Activated CD4-positive, alpha-beta memory T cell treated with anti-CD3 and anti-CD28 coated beads, Interleukin-2, amount 10 ng/mL, durations not matched to agents 7 days and 5 days (primary cell): ENCODE results near the gene NPIPA5. TPM values are rescaled to one million over a fixed set of nuclear protein-coding genes. Genes with fewer than 3 reads are reported as not detected.
A peak's percentile ranks its signal among the peaks of the same experiment; 100 is the strongest.
"Not testable (repeated sequence)": the region's sequence is repeated elsewhere in the genome, so short reads cannot be mapped to it uniquely, and the experiment has no call there.

ENCODE experiments used
- CTCF ChIA-PET: fragments of 350-600 bp; sonication (Branson Sonifier 250); formaldehyde crosslinking; loops from one replicate; lab custom pipeline; 2021; ENCODE audit warnings: antibody characterized with exemption, inconsistent platforms; lab: Charles Lee
- POLR2A ChIA-PET: fragments of 350-600 bp; sonication (Branson Sonifier 250); formaldehyde crosslinking; loops from one replicate; lab custom pipeline; 2021; ENCODE audit warnings: antibody characterized with exemption; lab: Charles Lee
- DNase-seq: peaks from one replicate; pipeline ENCODE4 v3.0.0-alpha.2; 2020
- H3K27ac Mint-ChIP-seq: one replicate; pipeline ENCODE4 v1.8.0; 2021; ENCODE audit warnings: mild to moderate bottlenecking, mixed read lengths
- H3K27me3 Mint-ChIP-seq: one replicate; pipeline ENCODE4 v1.8.0; 2021; ENCODE audit warnings: mixed read lengths
- H3K36me3 Mint-ChIP-seq: one replicate; pipeline ENCODE4 v1.8.0; 2021; ENCODE audit warnings: low read depth, mixed read lengths
- H3K4me1 Mint-ChIP-seq: one replicate; pipeline ENCODE4 v1.8.0; 2021; ENCODE audit warnings: mixed read lengths
- H3K4me3 Mint-ChIP-seq: one replicate; pipeline ENCODE4 v1.8.0; 2021; ENCODE audit warnings: mild to moderate bottlenecking, mixed read lengths
- H3K9me3 Mint-ChIP-seq: one replicate; pipeline ENCODE4 v1.8.0; 2021; ENCODE audit warnings: mixed read lengths
- total RNA-seq, 2 experiments: library from RNA; stranded (reverse); gene quantifications; one replicate each; pipeline ENCODE4 v1.2.3, GENCODE V29; 2021

The NPIPA5 gene
- 10 to 100 TPM; 19.6 to 19.9 TPM for total RNA-seq

DNA sequence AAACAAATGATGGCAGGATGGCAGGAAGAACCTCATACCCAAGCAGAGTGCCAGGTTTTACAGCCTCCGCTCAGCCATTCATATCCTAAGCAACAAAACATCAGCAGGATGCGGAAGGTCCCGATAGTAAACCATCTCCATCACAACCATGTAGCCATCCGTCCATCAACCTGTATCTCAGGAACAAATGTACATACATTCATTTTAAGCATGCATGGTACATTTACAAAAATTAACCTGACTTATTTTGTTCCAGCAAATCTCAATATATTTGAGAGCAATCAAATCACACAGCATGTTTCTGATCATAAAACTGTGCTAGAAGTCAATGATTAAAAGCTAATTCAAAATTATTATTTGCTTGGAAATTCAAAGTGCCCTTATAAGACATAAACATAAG, at the start of gene NPIPA5:
Gene NPIPA5 (minus strand): TSS at position 101 of the 400 bp plus-strand sequence. CDS start 0 bp downstream, at position 101.
- H3K36me3 Mint-ChIP-seq, H3K27me3 Mint-ChIP-seq, H3K4me1 Mint-ChIP-seq, H3K27ac Mint-ChIP-seq, POLR2A ChIA-PET, DNase-seq, H3K4me3 Mint-ChIP-seq, H3K9me3 Mint-ChIP-seq, CTCF ChIA-PET: not testable (repeated sequence)

DNA sequence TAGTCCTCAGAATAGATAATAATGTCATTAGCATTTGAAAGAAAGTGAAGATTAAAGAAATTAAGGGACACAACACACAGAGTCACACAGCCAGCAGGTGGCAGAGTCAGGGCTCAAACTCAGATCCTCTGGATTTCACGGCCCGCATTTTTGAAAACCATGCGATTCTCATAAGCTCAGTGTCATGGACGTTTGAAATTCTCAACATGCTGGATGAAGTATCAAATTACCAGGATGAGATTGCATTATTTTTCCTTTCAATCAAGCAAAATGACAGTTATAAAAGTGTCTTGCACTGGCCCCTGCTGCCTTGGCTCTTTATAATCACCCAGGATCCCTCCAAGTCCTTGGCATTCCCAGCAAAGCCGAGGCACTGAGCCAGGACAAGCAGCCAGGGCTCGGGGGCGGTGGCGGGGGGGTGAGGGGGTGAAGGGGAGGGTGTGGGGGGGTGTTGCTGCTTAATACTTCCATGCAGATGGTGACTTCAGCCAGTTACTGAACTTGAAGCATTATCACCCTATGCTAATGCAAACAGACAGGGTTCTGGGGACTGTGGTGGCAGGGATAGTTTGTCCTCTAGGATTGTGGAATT, 49.6 kb upstream of the NPIPA5 start:
- peak; percentile 55 for DNase-seq
- peaks cover 8% of the 10 kb centered on the region for H3K27me3 Mint-ChIP-seq
- no peak overlapping the region for H3K4me3 Mint-ChIP-seq
- no peaks in the 10 kb centered on the region for H3K9me3 Mint-ChIP-seq
- peaks cover 3% of the 10 kb centered on the region for H3K4me1 Mint-ChIP-seq
- POLR2A ChIA-PET = no interaction called here
- H3K36me3 Mint-ChIP-seq = no peaks in the 10 kb centered on the region
- no peak overlapping the region for H3K27ac Mint-ChIP-seq
- CTCF ChIA-PET = interaction anchor here (0.7 to 1.2 kb wide), 5 partner anchors 9 to 276 kb away, joined by 3 to 10 read pairs (median 3); partner anchors contain the start of gene MARF1

DNA sequence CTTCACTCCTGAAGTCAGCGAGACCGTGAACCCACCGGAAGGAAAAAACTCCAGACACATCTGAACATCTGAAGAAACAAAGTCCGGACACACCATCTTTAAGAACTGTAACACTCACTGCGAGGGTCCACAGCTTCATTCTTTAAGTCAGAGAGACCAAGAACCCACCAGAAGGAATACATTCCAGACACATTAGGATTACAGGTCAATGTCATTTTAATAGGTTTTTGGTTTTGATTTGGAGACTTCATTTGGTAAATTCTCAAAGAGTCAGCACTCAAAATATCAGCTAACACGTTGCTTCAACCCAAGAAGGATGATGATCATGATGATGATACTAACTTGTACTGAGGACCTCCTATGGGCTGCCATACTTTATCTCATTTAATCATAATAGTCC, 48.7 kb upstream of the NPIPA5 start:
- no peaks in the 10 kb centered on the region for H3K36me3 Mint-ChIP-seq
- ChIA-PET POLR2A (no interaction called here), CTCF (interaction anchor here (1.7 kb wide), 1 partner anchor 328 kb away, joined by 3 read pairs; no protein-coding TSS in a partner anchor)
- no peak overlapping the region for H3K4me3 Mint-ChIP-seq
- H3K27ac Mint-ChIP-seq = no peak overlapping the region
- no peak for DNase-seq
- H3K9me3 Mint-ChIP-seq = no peaks in the 10 kb centered on the region
- H3K4me1 Mint-ChIP-seq = peaks cover 3% of the 10 kb centered on the region
- peaks cover 9% of the 10 kb centered on the region for H3K27me3 Mint-ChIP-seq

DNA sequence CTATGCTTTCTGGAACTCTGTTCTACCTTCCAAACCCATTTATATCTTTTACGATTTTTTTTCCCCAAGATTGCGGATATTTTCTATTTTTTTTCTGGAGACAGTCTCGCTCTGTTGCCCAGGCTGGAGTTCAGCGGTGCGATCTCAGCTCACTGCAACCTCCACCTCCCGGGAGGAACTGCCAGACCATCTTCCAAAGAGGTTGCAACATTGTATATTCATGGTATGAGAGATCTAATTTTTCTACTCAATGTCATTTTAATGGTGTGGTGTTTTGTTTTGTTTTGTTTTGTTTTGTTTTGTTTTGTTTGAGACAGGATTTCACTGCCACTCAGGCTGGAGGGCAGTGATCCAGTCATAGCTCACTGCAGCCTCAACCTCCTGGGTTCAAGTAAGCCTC, 47.8 kb upstream of the NPIPA5 start:
- Mint-ChIP-seq H3K9me3 (no peaks in the 10 kb centered on the region), H3K36me3 (no peaks in the 10 kb centered on the region), H3K27ac (no peak overlapping the region), H3K27me3 (peaks cover 11% of the 10 kb centered on the region), H3K4me1 (peaks cover 3% of the 10 kb centered on the region), H3K4me3 (no peak overlapping the region)
- no peak for DNase-seq
- POLR2A ChIA-PET = no interaction called here
- CTCF ChIA-PET = interaction anchor here (1.7 kb wide), 1 partner anchor 329 kb away, joined by 3 read pairs; no protein-coding TSS in a partner anchor

DNA sequence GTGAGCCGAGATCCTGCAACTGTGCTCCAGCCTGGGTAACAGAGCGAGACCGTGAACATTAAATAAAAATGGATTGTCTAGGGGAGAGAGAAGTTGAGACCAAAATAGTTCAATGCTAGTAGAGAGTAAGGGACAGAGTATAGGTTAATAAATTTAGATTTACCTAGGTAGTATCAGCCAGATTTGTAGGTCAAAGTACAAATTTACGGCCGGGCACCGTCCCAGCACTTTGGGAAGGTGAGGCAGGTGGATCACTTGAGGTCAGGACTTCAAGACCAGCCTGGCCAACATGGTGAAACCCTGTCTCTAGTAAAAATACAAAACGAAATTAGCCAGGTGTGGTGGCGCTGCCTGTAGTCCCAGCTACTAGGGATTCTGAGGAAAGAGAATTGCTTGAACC, 44.1 kb upstream of the NPIPA5 start:
- no peaks in the 10 kb centered on the region for H3K4me1 Mint-ChIP-seq
- no peak for DNase-seq
- no peak overlapping the region for H3K27ac Mint-ChIP-seq
- H3K9me3 Mint-ChIP-seq = no peaks in the 10 kb centered on the region
- no peaks in the 10 kb centered on the region for H3K36me3 Mint-ChIP-seq
- H3K27me3 Mint-ChIP-seq = peaks cover 11% of the 10 kb centered on the region
- no peak overlapping the region for H3K4me3 Mint-ChIP-seq
- POLR2A ChIA-PET = no interaction called here
- CTCF ChIA-PET = no interaction called here

DNA sequence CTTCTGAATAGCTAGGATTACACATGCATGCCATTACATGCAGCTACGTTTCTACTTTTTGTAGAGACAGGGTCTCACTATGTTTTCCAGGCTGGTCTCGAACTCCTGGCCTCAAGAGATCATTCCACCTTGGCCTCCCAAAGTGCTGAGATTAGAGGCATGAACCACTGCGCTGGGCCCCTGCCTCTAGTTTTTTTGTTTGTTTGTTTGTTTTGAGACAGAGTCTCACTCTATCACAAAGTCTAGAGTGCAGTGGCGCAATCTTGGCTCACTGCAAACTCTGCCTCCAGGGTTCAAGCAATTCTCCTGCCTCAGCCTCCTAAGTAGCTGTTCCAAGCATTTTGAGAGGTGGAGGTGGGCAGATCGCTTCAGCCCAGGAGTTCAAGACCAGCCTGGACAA, 43.6 kb upstream of the NPIPA5 start:
- not testable (repeated sequence) for H3K4me1 Mint-ChIP-seq, H3K9me3 Mint-ChIP-seq

DNA sequence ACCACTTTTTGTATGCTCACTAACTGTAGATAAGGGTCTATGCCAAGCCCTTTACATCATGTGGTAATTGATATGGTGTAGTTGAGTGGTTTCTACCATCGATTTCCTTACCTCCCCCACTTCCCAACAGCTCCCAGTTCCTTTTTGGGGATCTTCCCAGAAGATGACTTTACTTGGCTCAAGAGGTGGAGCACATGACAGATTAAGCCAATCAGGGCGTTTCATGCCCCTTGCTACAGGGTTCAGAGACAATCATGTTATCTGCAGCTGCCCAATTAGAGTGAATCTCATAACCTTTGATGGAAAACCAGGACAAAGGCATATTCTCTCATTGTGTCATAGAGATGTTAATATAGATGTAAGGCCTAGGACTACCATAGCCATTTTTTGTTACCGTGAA, 40.1 kb upstream of the NPIPA5 start:
- Mint-ChIP-seq H3K9me3 (no peaks in the 10 kb centered on the region), H3K4me3 (no peak overlapping the region), H3K4me1 (no peaks in the 10 kb centered on the region), H3K27me3 (peaks cover 12% of the 10 kb centered on the region), H3K36me3 (no peaks in the 10 kb centered on the region), H3K27ac (no peak overlapping the region)
- no peak for DNase-seq
- CTCF ChIA-PET = interaction anchor here (1.1 kb wide), 1 partner anchor 19 kb away, joined by 3 read pairs; no protein-coding TSS in a partner anchor
- POLR2A ChIA-PET = no interaction called here

More for the DNA sequence above, 43.6 kb upstream of the NPIPA5 start:
- POLR2A ChIA-PET, H3K4me3 Mint-ChIP-seq, DNase-seq, CTCF ChIA-PET, H3K27ac Mint-ChIP-seq, H3K36me3 Mint-ChIP-seq: not testable (repeated sequence)
- peaks cover 10% of the 10 kb centered on the region for H3K27me3 Mint-ChIP-seq

DNA sequence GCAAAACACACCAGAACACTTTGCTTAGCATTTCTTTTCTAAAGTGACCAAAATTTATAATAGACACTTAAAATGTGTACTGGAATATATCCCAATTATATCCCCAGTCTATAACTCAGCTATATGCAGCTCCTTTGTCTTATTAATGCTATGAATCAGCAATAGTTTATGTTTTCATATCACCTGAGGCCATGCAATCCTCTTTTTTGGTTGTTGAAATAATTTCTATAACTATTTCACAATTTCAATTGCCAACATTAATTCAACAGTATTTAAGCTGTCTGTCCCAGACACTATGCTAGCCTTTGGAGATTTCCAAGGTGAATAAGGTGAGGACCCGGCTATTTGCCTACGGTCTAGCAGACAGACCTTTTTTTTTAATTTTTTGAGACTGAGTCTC, 39.1 kb upstream of the NPIPA5 start:
- Mint-ChIP-seq H3K9me3 (no peaks in the 10 kb centered on the region), H3K36me3 (no peaks in the 10 kb centered on the region), H3K4me1 (no peaks in the 10 kb centered on the region), H3K4me3 (no peak overlapping the region), H3K27ac (no peak overlapping the region), H3K27me3 (peaks cover 11% of the 10 kb centered on the region)
- ChIA-PET CTCF (no interaction called here), POLR2A (no interaction called here)
- no peak for DNase-seq

DNA sequence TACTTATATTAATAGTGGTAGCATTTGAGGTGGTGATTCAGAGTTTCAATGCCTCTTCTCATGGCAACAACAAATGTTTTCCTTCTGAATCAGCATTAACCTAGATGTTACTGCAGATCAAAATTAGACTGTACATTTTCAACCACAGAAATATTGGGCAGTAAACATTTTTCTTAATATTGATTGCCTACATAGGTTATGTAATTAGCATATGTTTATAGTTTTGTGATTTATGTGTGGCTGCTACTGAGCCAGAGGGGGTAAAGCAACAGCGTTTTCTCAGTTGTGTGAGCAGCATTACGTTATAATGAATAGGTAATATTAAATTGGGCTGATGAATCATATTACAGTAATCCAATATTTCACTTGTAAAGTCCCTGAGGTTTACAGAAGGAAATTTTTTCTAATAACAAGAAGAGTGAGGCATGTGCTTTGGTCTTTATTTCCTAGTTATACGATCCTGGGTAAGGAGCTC, 37.5 kb upstream of the NPIPA5 start:
- Mint-ChIP-seq H3K36me3 (no peaks in the 10 kb centered on the region), H3K4me3 (no peak overlapping the region), H3K9me3 (no peaks in the 10 kb centered on the region), H3K27me3 (peaks cover 9% of the 10 kb centered on the region), H3K4me1 (no peaks in the 10 kb centered on the region), H3K27ac (no peak overlapping the region)
- DNase-seq = no peak
- ChIA-PET CTCF (no interaction called here), POLR2A (no interaction called here)

DNA sequence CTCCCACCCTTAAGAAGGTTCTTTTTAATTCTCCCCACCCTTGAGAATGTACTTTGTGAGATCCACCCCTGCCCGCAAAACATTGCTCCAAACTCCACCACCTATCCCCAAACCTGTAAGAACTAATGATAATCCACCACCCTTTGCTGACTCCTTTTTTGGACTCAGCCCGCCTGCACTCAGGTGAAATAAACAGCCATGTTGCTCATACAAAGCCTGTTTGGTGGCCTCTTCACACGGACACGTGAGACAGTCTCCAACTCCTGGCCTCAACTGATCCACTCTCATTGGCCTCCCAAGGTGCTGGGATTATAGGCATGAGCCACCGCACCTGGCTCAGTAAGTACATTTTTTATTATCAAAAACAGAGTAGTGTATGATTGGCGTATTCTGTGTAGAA, 31.4 kb upstream of the NPIPA5 start:
- H3K27me3 Mint-ChIP-seq, POLR2A ChIA-PET: not testable (repeated sequence)

DNA sequence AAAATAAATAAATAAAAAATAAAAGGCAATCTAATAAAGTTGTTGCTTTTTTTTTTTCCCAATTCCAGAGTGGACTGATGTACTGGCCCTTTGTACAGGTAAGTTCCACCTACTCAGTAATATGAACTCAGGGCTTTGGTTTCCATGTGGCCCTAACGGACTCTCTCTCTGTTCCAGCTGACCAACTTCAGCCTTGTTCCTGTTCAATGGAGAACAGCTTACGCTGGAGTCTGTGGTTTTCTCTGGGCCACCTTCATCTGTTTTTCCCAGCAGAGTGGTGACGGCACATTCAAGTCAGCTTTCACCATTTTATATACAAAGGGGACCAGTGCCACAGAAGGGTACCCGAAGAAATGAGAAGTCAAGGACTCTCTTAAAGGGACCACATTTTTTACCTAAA, 29.7 kb upstream of the NPIPA5 start:
- POLR2A ChIA-PET, H3K4me3 Mint-ChIP-seq, CTCF ChIA-PET, H3K4me1 Mint-ChIP-seq, DNase-seq, H3K9me3 Mint-ChIP-seq, H3K27me3 Mint-ChIP-seq, H3K27ac Mint-ChIP-seq, H3K36me3 Mint-ChIP-seq: not testable (repeated sequence)

More for the DNA sequence above, 31.4 kb upstream of the NPIPA5 start:
- H3K9me3 Mint-ChIP-seq, H3K36me3 Mint-ChIP-seq, H3K4me3 Mint-ChIP-seq, DNase-seq, CTCF ChIA-PET, H3K27ac Mint-ChIP-seq, H3K4me1 Mint-ChIP-seq: not testable (repeated sequence)

DNA sequence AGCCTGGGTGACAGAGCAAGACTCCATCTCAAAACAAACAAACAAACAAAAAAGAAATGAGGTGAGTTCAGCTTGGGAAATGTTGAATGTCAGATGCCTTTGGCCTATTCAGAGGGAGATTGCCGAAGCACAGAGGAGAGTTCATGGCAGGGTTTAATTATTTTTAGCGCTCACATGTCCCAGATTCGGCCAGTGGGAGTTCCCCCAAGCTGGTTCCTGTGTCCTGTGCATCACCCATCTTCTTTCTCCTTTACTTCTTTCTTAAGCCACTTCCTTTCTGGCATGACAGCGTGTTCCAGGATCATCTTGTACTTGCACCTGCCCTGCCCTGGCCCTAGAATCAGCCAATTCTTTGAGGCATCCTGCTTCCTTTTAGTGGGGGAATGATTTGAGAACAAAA, 26.7 kb upstream of the NPIPA5 start:
- DNase-seq = no peak
- Mint-ChIP-seq H3K27ac (no peak overlapping the region), H3K9me3 (no peaks in the 10 kb centered on the region), H3K4me1 (no peaks in the 10 kb centered on the region), H3K27me3 (no peaks in the 10 kb centered on the region), H3K4me3 (no peak overlapping the region), H3K36me3 (no peaks in the 10 kb centered on the region)
- ChIA-PET CTCF (no interaction called here), POLR2A (no interaction called here)

DNA sequence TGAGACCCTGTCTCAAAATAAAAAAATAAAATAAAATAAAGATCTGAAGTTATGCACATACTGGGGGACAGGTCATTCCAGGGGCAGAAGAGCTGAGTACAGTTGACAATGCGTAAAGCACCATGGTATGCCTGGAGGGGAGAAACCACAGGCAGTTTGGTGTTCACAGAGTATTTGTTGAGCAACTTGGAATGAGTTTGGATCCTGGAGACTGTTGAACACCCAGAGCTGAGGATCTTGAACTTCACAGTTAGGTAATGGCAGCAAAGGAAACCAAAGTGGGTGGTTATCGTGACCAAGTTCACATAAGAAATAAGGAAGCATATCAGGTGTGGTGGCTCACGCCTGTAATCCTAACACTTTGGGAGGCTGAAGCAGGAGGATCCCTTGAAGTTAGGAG, 26.0 kb upstream of the NPIPA5 start:
- H3K27me3 Mint-ChIP-seq, DNase-seq, H3K9me3 Mint-ChIP-seq, H3K27ac Mint-ChIP-seq, H3K4me3 Mint-ChIP-seq, CTCF ChIA-PET, H3K36me3 Mint-ChIP-seq, POLR2A ChIA-PET, H3K4me1 Mint-ChIP-seq: not testable (repeated sequence)

DNA sequence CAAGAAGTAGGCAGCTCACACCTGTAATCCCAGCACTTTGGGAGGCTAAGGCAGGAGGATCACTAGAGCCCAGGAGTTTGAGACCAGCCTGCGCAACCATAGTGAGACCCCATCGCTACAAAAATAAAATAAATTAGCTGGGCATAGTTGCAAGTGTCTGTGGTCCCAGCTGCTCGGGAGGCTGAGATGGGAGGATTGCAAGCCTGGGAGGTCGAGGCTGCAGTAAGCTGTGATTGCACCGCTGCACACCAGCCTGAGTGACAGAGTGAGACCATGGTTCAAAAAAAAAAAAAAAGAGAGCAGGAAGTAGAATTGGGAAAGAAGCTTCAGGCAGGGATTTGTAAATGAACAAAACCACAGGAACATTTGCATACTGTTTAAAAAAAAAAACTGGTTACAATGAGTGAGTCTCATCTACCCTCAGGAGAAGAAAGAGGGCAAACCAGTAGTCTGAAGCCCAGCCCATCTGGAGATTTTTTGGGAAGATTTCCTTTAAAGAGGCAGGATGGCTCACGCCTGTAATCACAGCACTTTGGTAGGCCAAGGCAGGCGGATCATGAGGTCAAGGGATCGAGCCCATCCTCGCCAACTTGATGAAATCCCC, 25.4 kb upstream of the NPIPA5 start:
- ChIA-PET CTCF (interaction anchor here (0.7 kb wide), 1 partner anchor 237 kb away, joined by 4 read pairs; no protein-coding TSS in a partner anchor), POLR2A (no interaction called here)
- Mint-ChIP-seq H3K4me3 (no peak overlapping the region), H3K27ac (no peak overlapping the region), H3K4me1 (no peaks in the 10 kb centered on the region), H3K27me3 (peaks cover 3% of the 10 kb centered on the region), H3K36me3 (no peaks in the 10 kb centered on the region), H3K9me3 (no peaks in the 10 kb centered on the region)
- DNase-seq = no peak
